Suppressor macrophage (primary cell): Measurements from ENCODE around the gene BPGM.

Source experiments
- DNase-seq, 4 experiments: peaks; one replicate each; pipeline ENCODE4 v3.0.0-alpha.2; 2020 to 2022
- total RNA-seq, 17 experiments: gene quantifications; one replicate each; lab custom pipeline; 2026; ENCODE audit warnings: mixed read lengths in 6 of 17, inconsistent platforms in 3 of 17; lab: John Stamatoyannopoulos, UW

Gene BPGM
- 10.7 to 23.7 (median 15.8) reads per million in 17 experiments for total RNA-seq

DNA sequence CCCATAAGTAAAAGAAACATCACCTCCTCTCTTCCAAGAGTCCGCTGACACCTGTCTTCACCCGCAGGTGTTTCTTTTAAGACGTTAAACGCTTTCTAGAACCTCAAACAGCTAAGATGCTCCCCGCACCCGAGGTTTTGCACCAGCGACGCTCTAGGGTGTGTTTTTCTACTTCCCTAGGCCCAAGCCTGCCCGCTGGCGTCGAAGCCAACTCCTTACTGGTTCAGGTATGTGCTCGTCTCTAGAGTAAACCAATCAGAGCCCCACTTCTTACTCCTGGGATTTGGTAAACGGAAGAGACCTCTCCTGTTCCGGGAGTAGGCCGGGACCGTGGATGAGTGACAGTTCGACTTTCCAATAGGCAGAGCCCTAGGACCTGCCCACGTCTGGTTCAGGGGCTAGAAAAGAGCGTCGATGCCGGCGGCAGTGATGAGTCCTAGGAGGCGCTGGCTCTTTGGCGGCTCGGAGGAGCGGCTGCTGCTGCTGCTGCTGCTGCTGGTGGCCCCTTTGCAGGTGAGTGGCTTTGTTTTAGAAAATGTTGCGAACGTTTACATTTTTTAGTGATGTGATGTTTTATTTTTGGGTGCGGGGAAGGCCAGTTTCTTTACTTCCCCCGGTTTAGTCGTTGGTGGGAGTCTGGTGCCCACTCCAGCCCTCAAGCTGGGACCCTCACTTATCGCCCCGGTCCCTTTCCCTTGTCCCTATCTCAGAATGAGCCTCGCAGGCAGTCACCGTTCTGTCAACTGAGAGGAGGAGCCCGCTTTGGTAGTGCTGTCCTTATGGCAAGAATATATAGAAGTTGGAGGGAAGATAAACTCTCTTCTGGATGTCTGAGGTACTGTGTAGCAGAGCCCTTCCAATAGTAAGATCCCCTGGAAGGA, at the start of gene BPGM:
Gene BPGM, plus strand, starts transcription at position 429 of the 881 bp plus-strand sequence. CDS start 14,655 bp downstream, outside the sequence.
- DNase-seq, result peak; percentile 98 to 100 (median 98)

DNA sequence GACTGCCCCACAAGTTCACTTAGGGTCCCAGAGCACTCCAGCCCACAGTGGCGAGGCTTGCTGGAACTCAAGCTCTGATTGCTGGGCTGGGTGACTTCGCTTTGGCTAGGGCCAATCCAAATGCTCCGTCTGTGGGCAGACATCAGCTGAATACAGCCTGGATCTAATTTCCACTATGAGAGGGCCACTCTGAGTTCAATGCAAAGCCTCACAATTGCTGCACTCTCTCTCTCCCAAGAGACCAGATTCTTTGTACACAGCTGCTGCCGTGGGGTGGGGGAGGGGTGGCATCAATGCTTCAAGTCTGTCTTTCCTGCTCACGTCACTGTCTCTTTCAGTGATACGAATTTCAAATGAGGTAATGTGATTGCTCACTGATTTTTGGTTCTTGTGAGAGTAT, 47.3 kb upstream of the BPGM start:
- DNase-seq, result no peak

DNA sequence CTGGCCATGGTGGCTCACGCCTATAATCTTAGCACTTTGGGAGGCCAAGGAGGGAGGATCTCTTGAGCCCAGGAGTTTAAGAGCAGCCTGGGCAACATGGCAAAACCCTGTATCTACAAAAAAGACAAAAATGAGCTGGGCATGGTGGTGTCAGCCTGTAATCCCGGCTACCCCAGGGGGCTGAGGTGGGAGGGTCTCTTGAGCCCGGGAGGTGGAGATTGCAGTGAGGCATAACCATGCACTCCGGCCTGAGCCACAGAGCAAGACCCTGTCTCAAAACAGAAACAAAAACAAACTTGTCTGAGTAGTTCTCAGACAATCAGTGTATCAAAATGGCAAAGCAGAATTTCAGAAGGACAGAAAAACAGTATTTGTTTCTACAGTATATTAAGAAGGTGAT, 45.2 kb upstream of the BPGM start:
- no peak for DNase-seq

DNA sequence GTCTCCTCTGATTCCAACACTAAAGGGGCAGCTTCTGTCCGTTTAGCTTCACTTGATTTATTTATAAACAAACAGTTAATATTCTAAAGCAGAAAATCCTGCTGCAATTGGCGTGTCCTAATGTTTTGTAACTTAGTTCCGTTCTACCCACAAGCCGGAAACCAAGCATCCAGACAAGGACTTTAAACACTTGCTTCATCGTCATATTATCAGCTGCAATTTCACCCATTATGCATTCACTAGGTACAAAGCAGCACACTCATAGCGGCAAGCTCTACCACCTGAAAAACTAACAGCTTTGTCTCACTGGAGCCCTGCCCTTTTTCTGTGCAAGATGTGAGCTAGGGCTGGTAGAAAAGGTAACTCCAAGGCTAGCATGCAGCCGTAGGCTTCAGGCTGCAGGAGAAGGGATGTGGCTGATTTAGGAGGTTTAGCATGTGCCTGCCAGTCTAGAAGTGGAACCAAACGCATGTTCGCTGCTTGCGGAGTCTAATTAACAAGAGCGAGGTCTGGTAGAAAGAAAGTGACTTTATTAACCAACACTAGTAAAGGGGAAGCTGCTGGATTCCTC, 43.7 kb upstream of the BPGM start:
- DNase-seq, result peak; percentile 9 to 66 (median 48)

DNA sequence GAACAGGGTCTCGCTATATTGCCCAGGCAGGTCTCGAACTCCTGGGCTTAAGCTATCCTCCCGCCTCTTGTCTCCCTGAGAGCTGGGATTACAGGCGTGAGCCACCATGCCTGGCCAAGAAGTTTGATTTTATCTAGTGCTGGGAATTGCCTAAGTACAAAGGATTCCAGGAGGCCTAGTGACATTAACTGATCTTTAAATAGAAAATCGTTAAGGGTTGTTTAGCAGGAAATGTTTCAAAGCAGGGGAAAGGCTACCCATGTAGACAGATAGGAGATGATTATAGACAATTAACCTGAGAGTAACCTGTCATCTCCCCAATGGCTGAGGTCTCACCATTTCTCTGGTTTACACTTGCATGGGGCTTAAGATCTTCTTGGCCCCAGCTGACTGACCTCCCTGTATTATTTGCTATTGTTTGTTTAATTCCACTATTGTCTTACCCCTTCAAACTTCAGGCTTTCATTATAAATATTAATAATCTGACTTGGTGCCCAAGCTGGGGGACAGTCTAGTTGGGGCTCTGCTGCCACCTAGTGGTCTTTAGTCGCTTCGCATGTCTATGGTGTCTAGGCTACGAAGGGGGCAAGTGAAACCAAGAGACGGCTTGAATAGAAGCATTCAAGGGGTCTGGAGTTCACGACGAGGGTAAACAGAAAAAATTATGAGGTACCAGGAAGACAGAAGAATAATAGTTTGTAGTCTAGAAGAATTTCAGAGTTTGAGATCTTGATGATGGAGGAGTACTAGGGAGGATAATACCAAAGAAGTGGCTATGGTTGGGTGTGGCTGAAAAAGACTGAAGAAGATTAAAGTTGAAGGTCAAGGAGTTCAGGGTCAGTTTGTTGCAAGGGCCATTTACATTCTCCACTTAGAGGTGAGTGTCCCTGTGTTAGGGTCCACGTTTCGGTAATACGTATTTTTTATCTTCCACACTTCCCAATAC, 40.4 kb upstream of the BPGM start:
- DNase-seq, result peak; percentile 72 to 85 (median 78)

DNA sequence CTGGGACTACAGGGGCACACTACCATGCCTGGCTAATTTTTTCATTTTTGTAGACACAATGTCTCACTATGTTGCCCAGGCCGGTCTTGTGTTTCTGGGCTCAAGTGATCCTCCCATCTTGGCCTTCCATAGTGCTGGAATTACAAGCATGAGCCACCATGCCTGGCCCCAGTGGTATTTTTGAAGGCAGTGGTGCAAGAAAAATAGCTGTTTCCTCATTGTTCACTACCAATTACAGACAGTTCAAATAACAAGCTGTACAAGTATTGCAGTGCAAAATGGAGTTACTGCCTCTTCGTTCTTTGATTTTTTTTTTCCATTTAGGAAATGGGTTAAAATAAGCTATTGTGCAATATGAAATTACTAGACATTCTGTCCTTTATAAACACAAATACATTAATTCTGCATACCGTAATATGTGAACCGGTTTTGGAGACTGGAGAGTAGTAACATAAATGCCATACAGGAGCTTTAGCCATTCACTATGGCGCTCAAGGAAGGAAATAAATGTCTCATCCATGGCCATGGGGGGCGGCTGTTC, 35.0 kb upstream of the BPGM start:
- DNase-seq, result no peak

DNA sequence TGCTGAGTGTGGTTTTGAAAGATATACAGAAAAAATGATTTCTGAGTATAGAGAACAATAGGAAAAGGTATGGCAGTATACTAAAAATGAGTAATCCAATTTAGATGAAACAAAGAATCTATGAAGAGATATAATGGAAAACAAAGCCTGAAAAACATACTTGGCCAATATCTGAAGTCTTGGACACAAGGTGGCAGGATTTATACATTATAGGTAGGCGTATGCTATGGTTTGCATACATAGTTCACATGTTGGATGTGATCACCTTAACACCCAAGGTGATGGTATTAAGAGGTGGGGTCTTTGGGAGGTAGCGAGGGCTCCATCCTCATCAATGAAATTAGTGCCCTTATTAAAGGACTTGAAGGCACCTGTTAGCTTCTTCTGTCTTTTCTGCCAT, 34.5 kb upstream of the BPGM start:
- DNase-seq, result no peak

DNA sequence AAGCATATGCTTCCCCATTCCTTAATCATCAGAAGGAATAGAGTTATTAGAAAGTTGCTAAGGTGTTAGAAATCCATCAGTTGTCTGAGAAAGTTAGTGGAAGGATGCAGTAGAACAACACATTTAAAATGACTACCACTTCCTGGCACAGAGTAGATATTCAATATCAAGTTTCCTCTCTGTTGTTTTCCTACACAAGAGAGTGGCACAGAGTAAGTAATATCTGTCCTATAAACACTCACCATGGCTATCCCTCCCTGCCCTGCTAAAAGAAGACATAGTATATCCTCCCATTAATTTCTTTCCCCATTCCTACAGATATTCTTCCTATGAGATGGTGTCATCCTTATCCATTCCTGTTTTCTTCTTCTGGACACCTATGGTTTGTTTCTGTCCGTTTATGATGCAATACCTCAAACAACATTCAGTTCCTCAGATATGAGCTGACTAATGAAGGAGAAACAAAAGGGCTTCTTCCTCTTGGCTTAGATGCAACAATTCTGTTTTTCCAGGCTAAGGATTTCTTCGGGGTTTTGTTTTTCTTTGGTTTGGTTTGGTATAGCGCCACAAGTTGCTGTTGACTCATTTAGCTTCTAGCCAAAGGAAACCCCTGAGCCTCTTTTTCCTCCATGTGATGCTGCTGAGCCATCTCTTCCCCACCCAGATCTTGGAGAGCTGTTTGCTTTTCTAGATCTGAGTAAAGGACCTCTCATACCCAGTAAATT, 32.9 kb upstream of the BPGM start:
- peak; percentile 12 to 75 (median 56) for DNase-seq

DNA sequence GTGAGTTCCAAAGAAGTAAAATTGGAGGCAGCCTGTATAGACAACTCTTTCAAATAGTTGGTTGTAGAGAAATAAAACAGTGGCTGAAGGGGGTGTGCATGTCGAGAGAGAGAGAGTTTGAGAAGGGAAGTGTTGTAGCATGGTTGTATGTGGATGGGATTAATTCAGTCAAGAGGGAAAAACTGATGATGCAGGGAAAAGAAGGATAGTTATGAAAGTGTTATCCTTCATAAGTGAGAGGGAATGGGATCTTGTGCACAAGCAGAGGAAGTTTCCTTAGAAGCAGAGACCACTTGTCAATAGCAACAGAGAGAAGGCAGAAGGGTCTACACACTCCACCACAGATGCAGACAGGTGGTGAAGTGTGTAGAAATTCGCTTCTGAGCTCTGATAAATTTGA, 30.0 kb upstream of the BPGM start:
- DNase-seq, result no peak

DNA sequence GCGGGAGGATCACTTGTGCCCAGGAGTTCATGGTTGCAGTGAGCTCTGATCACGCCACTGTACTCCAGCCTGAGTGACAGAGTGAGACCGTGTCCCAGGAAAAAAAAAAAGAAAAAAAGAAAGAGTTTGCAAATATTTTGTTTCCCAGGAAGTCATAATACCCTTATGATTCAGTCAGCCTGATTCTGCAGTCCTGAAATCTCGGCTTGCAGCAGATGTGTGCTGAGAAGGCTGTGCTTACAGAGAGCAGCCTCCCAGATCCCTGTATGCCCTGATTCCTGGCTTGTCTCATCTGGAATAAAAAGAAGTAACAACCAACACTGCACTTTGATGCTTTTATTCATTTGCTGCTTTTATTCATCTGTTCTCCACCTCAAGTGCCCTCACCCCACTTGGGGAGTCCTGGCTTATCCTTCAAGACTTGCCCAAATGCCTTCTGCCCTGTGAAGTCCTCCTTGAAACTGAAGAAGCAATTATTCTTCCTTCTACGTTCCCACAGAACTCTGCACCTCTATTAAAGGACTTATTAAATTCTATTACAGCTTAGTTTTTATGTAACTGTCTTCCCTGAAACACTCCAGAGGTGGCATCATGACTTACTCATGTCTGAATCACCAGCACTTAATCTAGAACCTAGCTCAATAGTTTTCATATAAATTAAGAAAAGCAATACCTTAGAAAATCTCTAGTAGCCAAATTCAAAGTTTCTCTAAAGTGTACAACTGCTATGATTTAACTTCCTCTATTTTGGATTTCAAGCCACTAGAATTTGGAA, 27.7 kb upstream of the BPGM start:
- DNase-seq, result peak in 2 of 4 experiments; percentile 7 to 47

DNA sequence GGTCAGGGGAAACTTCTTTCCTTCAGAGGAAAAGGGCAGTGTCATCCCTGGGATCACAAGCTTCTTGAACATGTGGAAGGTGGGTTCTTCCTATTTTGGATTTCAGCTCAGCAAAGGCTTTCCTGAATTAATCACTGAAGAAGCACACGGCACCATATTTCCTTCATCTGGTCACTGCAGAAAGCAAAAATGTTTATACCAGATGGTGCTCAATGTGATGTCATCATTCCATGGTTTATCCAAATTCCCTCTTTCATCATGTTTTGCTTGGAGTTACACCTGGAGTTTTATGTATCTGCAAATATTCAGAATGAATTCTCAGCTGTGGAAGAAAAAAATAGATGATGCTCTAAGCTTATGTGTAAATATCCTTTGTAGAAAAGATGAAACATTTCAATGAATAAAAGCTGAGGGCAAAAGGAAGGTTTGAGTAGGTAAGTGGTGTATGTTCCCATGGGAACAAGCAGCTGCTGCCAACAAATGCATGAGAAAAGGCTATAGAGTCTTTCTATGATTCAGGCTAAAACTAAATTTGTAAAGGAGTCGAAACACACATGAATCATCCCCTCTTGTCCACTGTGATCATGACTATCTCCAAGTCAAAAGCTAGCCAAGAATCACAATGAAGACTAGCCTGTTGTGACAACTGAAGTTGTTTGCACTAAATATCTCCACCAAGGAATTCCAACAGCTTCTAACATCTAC, 26.9 kb upstream of the BPGM start:
- no peak for DNase-seq

DNA sequence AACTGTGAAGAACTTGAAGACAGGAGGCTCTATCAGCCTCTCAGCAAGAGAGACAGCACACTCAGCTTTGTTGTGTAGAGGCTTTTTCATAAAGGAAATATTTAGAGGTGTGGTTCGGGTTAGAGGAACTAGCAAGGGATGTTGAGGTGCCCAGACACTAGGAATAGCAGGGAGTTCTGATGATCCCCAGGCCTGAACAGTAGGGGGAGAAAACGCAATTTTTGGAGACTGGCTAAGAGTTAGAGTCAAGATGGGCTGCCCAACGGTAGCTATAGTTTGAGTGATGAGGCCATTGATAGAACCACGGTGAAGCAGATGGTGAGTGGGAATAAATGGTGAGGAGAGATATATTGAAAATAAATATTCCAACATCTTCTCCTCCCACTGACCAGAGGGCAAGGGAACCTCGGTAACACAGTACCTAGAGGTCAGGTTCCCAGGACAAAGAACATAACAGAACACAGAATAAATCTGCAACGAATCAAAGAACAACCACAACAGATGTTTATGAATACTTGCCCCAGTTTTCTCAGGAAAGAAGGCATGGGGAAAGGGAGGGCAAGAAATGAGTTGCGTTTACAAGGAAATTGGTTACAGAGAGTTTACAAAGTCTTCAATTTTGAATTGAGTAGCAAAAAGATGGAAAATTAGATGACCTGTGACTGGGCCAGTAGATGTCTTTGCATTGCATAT, 24.2 kb upstream of the BPGM start:
- no peak for DNase-seq

DNA sequence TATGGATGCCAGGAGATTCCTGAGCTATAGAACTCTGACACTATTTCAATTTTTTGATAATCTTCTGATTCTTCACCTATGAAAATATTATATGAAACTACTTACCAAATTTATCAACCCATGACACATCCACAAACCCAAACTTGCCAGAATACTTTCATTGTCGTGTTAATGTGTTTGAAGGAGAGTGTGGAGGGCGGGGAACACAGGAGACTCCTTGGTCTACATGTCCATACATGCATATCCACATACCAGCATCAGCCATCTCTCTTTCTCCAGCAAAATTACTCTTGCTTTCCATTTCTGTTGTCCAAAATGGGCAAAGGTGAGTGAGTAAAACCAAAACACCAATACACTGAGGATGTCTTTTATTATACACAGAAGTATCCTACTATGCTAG, 23.5 kb upstream of the BPGM start:
- DNase-seq, result no peak

DNA sequence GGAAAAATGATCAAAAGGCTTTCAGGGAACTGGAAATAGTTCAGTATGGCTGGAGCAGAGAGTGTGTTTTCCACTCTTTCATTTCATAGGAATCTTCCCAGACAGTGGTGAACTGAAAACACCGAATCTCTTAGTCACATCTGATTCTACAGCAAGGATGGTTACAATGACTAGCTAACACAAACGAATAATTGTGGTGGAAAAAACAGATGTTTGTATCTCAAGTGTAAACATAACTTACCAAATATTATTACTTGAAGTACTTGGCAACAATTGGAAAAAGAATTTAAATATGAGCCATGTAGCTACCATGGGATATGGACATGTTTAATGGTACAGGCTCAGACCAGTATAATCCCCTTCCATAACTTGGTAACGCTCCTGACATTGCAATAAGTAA, 21.1 kb upstream of the BPGM start:
- DNase-seq, result no peak

DNA sequence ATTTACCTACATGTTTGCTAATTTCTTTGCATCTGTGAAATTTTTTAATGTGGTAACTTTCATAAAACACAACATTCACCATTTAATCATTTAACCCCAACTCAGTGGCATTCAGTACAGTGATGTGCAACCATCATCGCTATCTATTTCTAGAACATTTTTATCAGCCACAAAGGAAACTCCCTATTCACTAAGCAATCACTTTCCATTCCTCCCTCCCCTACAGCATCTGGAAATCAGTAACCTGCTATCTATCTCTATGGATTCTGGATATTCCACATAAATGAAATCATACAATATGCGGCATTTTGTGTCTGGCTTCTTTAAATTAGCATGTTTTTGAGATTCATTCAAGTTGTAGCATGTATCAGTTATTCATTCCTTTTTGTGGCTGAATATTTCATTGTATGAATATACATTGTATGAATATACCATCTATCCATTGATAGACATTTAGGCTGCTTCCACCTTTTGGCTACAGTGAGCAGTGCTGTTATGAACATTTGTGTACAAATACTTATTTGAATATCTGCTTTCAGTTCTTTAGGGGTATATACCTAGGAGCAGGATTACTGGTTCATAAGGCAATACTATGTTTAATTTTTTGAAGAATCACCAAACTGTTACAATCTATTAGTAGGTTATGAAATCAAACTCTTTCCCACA, 19.4 kb upstream of the BPGM start:
- no peak for DNase-seq

DNA sequence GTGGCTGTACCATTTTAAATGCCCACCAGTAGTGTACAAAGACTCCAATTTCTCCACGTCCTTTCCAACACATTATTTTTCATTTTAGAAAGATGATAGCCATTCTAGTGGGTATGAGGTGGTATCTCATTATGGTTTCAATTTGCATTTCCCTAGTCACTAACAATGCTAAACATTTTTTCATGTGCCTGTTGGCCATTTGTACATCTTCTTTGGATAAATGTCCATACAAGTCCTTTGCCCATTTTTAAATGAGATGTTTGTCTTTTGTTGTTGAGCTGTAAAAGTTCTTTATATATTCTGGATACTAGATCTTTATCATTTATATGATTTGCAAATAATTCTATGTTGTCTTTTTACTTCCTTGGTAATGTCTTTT, 18.9 kb upstream of the BPGM start:
- no peak for DNase-seq

DNA sequence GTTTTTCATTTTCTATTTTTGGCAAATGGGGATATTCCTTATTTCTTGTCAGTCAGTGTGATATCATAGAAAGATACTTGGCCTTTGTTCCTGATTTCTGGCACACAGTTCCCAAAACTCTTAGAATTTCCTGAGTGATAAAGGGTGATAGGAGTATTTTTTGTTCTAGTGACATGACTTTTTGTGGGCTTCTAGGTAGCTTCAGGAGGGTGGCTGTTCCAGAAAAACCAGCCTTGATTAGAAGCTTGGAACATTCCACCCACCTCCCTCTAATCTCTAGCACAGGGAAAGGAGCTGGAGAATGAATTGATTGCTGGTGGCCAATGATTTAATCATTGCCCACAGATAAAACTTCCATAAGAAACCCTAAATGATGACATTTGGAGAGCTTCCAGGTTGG, 17.2 kb upstream of the BPGM start:
- no peak for DNase-seq

DNA sequence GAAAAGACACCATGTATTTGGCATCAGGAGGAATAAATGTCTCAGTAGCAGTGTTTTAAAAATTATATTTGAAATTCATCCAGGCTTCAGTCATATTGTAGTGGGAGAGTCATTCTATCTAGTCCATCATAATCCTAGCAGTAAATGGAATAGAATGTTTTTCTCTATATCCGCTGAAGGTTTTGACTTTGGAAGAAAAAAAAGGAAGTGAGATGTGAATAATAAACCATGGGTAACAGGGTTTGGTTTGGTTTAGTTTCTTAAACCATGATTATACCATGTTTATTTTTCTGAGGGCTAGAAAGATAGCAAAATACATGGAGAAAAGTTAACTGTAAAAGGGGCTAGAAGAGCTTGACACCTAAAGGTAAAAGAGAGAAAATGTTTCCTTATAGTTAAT, 16.4 kb upstream of the BPGM start:
- no peak for DNase-seq

DNA sequence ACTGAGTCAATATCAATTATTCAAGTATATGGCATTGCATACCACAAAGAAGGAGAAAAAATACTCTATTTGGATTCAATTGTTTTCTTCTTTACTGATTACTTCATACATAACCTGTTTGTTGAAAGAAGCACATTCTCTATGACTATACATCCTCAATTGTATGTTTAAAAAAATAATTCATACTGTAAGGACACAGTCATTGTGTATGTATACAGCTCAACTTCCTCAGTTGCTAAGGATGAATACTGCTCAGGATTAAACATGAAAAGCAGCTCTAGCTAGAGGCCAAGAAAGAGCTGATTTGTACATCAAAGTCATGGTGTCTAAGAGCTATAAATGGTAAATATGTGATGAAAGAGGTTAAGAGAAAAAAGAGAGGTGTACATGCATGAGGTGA, 15.8 kb upstream of the BPGM start:
- no peak for DNase-seq
